Hepatocyte (in vitro differentiated cells): ENCODE data around the gene ADH5. TPM values are rescaled to one million over a fixed set of nuclear protein-coding genes. Genes with fewer than 3 reads are reported as not detected.

Experiments
- DNase-seq: peaks from one replicate; pipeline ENCODE4 v3.0.0-alpha.2; 2016; ENCODE audit warnings: low spot score
- H2AFZ ChIP-seq: fragments of 200-600 bp; sonication (generic); 2 replicates; pipeline ENCODE4 v1.6.0; 2016; ENCODE audit warnings: antibody characterized with exemption, mild to moderate bottlenecking
- H3K27ac ChIP-seq: fragments of 200-600 bp; sonication (generic); 2 replicates; pipeline ENCODE4 v1.5.1; 2016; ENCODE audit warnings: mild to moderate bottlenecking
- H3K27me3 ChIP-seq: fragments of 200-600 bp; sonication (generic); 2 replicates; pipeline ENCODE4 v1.6.1; 2016
- H3K36me3 ChIP-seq: fragments of 200-600 bp; sonication (generic); replicated peaks from 2 replicates; pipeline ENCODE4 v1.5.1; 2016; ENCODE audit warnings: low read depth; ENCODE audit not compliant: insufficient read depth
- H3K4me1 ChIP-seq: fragments of 200-600 bp; sonication (generic); 2 replicates; pipeline ENCODE4 v1.5.1; 2016; ENCODE audit warnings: mild to moderate bottlenecking, moderate library complexity; ENCODE audit not compliant: insufficient read depth
- H3K4me2 ChIP-seq: fragments of 200-600 bp; sonication (generic); 2 replicates; pipeline ENCODE4 v1.6.0; 2016
- H3K4me3 ChIP-seq: fragments of 200-600 bp; sonication (generic); 2 replicates; pipeline ENCODE4 v1.5.1; 2016; ENCODE audit warnings: mild to moderate bottlenecking
- H3K79me2 ChIP-seq: fragments of 200-600 bp; sonication (generic); 2 replicates; pipeline ENCODE4 v1.6.0; 2017; ENCODE audit warnings: mild to moderate bottlenecking
- H3K9me2 ChIP-seq: fragments of 200-600 bp; sonication (generic); replicated peaks from 2 replicates; pipeline ENCODE4 v1.6.0; 2017; ENCODE audit warnings: mild to moderate bottlenecking; ENCODE audit not compliant: insufficient read depth
- H3K9me3 ChIP-seq: fragments of 200-600 bp; sonication (generic); 2 replicates; pipeline ENCODE4 v1.5.1; 2016; ENCODE audit warnings: low read depth, mild to moderate bottlenecking
- H4K20me1 ChIP-seq: fragments of 200-600 bp; sonication (generic); 2 replicates; pipeline ENCODE4 v1.6.0; 2016; ENCODE audit warnings: mild to moderate bottlenecking; ENCODE audit not compliant: insufficient read depth, poor library complexity, severe bottlenecking
- EZH2 ChIP-seq: fragments of 200-600 bp; sonication (generic); IDR thresholded peaks from 2 replicates; pipeline ENCODE4 v1.6.1; 2016; ENCODE audit warnings: antibody characterized with exemption, mild to moderate bottlenecking, borderline replicate concordance
- EZH2phosphoT487 ChIP-seq: fragments of 200-600 bp; sonication (generic); IDR thresholded peaks from one replicate; pipeline ENCODE4 v1.6.1; 2018; ENCODE audit warnings: antibody characterized with exemption, mild to moderate bottlenecking, low read depth, moderate library complexity; ENCODE audit not compliant: unreplicated experiment, severe bottlenecking
- WGBS: methylation state at CpG from one replicate; pipeline ENCODE4 v1.1.6; 2016; ENCODE audit warnings: low lambda C conversion rate; ENCODE audit errors: missing lambda C conversion rate; 5-methylcytosine and 5-hydroxymethylcytosine counted together
- polyA plus RNA-seq: library from polyadenylated mRNA; unstranded; fragments of >200 nt; fragmentation: Nextera tagmentation; extraction: Ambion mirVana; gene quantifications from 2 replicates; pipeline ENCODE4 v1.2.1, GENCODE V29; 2016
- total RNA-seq: library from RNA; depleted of rRNA; stranded (reverse); fragments of >200 nt; gene quantifications from 2 replicates; pipeline ENCODE4 v1.2.3, GENCODE V29; 2014
- TF ChIP-seq, protein P1 (sequence below): fragments of 200-600 bp; sonication (generic); IDR thresholded peaks from 2 replicates; pipeline ENCODE4 v1.5.1; 2016; ENCODE audit warnings: antibody characterized with exemption, mild to moderate bottlenecking; ENCODE audit not compliant: poor library complexity

The ADH5 gene
- total and polyA plus RNA-seq, 2 experiments from 2014 or later: 149 to 200 TPM

DNA sequence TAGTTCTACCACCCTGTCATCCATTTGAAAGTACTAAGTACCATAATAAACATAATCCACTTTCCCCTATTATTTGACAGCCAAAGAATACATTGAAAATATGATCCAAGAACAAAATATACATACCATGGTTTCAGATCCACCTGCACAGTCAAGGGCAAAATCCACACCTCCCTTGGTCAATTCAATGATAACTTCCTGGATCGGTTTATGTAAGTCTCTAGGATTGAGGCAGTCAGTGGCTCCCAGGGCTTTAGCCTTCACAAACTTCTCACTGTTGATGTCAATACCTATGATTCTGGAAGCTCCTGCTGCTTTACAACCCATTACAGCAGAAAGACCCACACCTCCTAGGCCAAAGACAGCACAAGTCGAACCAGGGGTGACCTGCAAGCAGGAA, 42.8 kb upstream of the ADH5 start:
- H3K4me3 ChIP-seq: no peak overlapping the region
- no peaks in the 10 kb centered on the region for H3K9me2 ChIP-seq
- 44% methylated on average over 2 of the region's 2 CpGs for WGBS
- no peak for TF ChIP-seq EZH2phosphoT487
- H3K9me3 ChIP-seq: no peaks in the 10 kb centered on the region
- DNase-seq: no peak
- H3K4me1 ChIP-seq: no peaks in the 10 kb centered on the region
- H3K79me2 ChIP-seq: no peaks in the 10 kb centered on the region
- H2AFZ ChIP-seq: no peak overlapping the region
- H3K27ac ChIP-seq: no peak overlapping the region
- no peaks in the 10 kb centered on the region for H3K27me3 ChIP-seq
- no peaks in the 10 kb centered on the region for H4K20me1 ChIP-seq
- no peaks in the 10 kb centered on the region for H3K36me3 ChIP-seq
- H3K4me2 ChIP-seq: no peak overlapping the region

DNA sequence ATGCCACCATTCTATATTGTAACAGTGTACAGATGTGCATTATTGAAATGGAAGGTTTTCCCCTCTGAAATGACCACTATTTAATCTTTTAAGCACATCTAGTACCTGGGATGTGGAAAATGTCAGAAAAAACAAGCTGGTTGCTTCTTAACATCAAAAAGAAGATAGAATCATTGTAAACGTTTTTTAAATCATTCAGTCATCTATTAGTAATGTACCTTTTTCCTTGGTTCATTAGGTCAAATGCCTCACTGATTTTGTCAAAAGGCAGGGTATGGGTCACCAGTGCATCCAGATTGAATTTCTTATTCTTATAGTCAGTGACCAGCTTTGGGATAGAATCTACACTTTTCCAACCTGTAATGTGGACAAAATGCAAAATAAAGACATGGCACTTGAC, 37.8 kb upstream of the ADH5 start:
- H4K20me1 ChIP-seq: no peaks in the 10 kb centered on the region
- H3K27me3 ChIP-seq: no peaks in the 10 kb centered on the region
- WGBS: 73% methylated on average over 1 of the region's 1 CpG
- no peaks in the 10 kb centered on the region for H3K9me3 ChIP-seq
- H3K27ac ChIP-seq: no peak overlapping the region
- no peaks in the 10 kb centered on the region for H3K36me3 ChIP-seq
- no peaks in the 10 kb centered on the region for H3K79me2 ChIP-seq
- H3K4me2 ChIP-seq: no peak overlapping the region
- no peaks in the 10 kb centered on the region for H3K9me2 ChIP-seq
- no peak for TF ChIP-seq EZH2
- TF ChIP-seq EZH2phosphoT487: no peak
- TF ChIP-seq, protein P1, sequence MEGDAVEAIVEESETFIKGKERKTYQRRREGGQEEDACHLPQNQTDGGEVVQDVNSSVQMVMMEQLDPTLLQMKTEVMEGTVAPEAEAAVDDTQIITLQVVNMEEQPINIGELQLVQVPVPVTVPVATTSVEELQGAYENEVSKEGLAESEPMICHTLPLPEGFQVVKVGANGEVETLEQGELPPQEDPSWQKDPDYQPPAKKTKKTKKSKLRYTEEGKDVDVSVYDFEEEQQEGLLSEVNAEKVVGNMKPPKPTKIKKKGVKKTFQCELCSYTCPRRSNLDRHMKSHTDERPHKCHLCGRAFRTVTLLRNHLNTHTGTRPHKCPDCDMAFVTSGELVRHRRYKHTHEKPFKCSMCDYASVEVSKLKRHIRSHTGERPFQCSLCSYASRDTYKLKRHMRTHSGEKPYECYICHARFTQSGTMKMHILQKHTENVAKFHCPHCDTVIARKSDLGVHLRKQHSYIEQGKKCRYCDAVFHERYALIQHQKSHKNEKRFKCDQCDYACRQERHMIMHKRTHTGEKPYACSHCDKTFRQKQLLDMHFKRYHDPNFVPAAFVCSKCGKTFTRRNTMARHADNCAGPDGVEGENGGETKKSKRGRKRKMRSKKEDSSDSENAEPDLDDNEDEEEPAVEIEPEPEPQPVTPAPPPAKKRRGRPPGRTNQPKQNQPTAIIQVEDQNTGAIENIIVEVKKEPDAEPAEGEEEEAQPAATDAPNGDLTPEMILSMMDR: no peak
- no peak overlapping the region for H2AFZ ChIP-seq
- no peaks in the 10 kb centered on the region for H3K4me1 ChIP-seq
- H3K4me3 ChIP-seq: no peak overlapping the region
- DNase-seq: no peak

DNA sequence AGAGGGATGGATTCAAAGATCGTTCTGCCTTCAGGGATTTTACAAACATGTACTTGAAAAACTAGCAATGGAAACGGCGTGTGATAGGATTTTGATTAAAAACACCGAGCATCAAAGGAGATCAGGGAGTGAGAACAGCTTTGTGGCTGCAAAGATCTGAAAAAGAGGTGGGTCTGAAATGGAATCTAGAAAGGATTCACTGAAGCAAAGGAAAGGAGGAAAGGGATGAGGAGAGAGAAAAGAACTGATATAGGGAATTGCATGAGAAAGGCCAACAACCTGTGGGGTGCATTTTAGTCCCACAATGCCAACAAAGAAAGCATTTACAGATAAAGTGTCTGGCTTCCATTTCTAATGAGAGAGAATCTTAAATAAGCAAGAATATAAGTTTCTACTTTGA, 32.4 kb upstream of the ADH5 start:
- TF ChIP-seq, protein P1: no peak
- TF ChIP-seq EZH2phosphoT487: no peak
- TF ChIP-seq EZH2: no peak
- no peak overlapping the region for H3K4me2 ChIP-seq
- no peaks in the 10 kb centered on the region for H3K9me3 ChIP-seq
- no peak for DNase-seq
- H3K36me3 ChIP-seq: no peaks in the 10 kb centered on the region
- no peaks in the 10 kb centered on the region for H3K79me2 ChIP-seq
- no peaks in the 10 kb centered on the region for H3K4me1 ChIP-seq
- H3K27me3 ChIP-seq: no peaks in the 10 kb centered on the region
- H4K20me1 ChIP-seq: no peaks in the 10 kb centered on the region
- no peak overlapping the region for H3K27ac ChIP-seq
- WGBS: 67% methylated on average over 4 of the region's 4 CpGs
- H3K4me3 ChIP-seq: no peak overlapping the region
- H2AFZ ChIP-seq: no peak overlapping the region
- H3K9me2 ChIP-seq: no peaks in the 10 kb centered on the region

DNA sequence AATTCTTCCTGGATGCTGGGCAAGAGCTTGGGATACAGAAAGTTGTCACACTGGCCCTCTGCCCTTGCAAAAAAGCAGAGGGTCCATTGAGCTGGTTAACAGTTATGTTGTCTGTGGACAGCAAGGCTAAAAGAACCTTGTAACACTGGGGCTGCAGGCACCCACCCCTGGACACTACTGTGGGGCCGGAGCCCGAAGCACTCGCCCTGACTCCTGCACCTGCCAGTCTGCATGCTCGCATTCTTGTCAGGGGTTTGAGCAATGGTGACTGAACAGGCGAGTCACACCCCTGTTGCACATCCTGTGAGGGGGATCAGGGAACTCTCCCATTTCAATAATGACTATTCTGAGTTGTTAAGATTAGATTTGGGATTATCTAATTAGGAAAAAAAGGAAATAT, 31.9 kb upstream of the ADH5 start:
- H3K4me3 ChIP-seq: no peak overlapping the region
- H3K9me2 ChIP-seq: no peaks in the 10 kb centered on the region
- 92% methylated on average over 5 of the region's 5 CpGs for WGBS
- H3K9me3 ChIP-seq: no peaks in the 10 kb centered on the region
- no peak overlapping the region for H3K27ac ChIP-seq
- no peak for DNase-seq
- no peak overlapping the region for H3K4me2 ChIP-seq
- H3K79me2 ChIP-seq: no peaks in the 10 kb centered on the region
- no peaks in the 10 kb centered on the region for H3K27me3 ChIP-seq
- H3K4me1 ChIP-seq: no peaks in the 10 kb centered on the region
- no peaks in the 10 kb centered on the region for H4K20me1 ChIP-seq
- no peak overlapping the region for H2AFZ ChIP-seq
- H3K36me3 ChIP-seq: no peaks in the 10 kb centered on the region
- TF ChIP-seq, protein P1: no peak
- TF ChIP-seq EZH2phosphoT487 (no peak), EZH2 (no peak)
